H1 (cell line): ENCODE data around the gene UBL4B. TPM values are rescaled to one million over a fixed set of nuclear protein-coding genes. Genes with fewer than 3 reads are reported as not detected.

Experiments
- CTCF ChIA-PET: fragments of 300-600 bp; sonication (Branson Sonifier 250); formaldehyde crosslinking; loops from one replicate; lab custom pipeline; 2021; ENCODE audit not compliant: partially characterized antibody; lab: Charles Lee
- POLR2A ChIA-PET: fragments of 300-600 bp; sonication (Branson Sonifier 250); formaldehyde crosslinking; loops from one replicate; lab custom pipeline; 2021; ENCODE audit warnings: inconsistent platforms; ENCODE audit not compliant: partially characterized antibody; lab: Charles Lee
- DNase-seq, 2 experiments: peaks; one replicate each; pipeline versions ENCODE4 v3.0.0 to v3.0.0-alpha.2; 2010 to 2022; ENCODE audit warnings: low spot score in 2 of 2, low read depth in 1 of 2, mixed read lengths in 1 of 2
- FAIRE-seq: peaks from 2 replicates; lab custom pipeline; 2011; peaks lifted over from hg19 to GRCh38; lab: Jason Lieb, UNC
- H2AFZ ChIP-seq: 2 replicates; pipeline ENCODE4 v1.8.1; 2012; ENCODE audit warnings: low read length, inconsistent platforms
- H2AK5ac ChIP-seq: 2 replicates; pipeline ENCODE4 v1.6.1; 2013; ENCODE audit warnings: low read depth, low read length
- H2BK120ac ChIP-seq: replicated peaks from 2 replicates; pipeline ENCODE3; 2013; ENCODE audit warnings: low read depth, low read length, inconsistent platforms
- H2BK12ac ChIP-seq: 2 replicates; pipeline ENCODE4 v1.6.1; 2013; ENCODE audit warnings: low read depth, low read length
- H2BK15ac ChIP-seq: 2 replicates; pipeline ENCODE4 v1.6.1; 2013; ENCODE audit warnings: low read length
- H2BK20ac ChIP-seq: 2 replicates; pipeline ENCODE4 v1.6.1; 2013; ENCODE audit warnings: low read length
- H2BK5ac ChIP-seq: 2 replicates; pipeline ENCODE4 v1.6.1; 2013; ENCODE audit warnings: low read depth, low read length
- H3K14ac ChIP-seq: 2 replicates; pipeline ENCODE4 v1.6.1; 2013; ENCODE audit warnings: inconsistent platforms; ENCODE audit not compliant: insufficient read length
- H3K18ac ChIP-seq: 2 replicates; pipeline ENCODE4 v1.6.1; 2013; ENCODE audit warnings: low read length; ENCODE audit errors: extremely low read depth
- H3K23ac ChIP-seq: 2 replicates; pipeline ENCODE4 v1.6.1; 2013; ENCODE audit warnings: inconsistent platforms; ENCODE audit not compliant: insufficient read length
- H3K23me2 ChIP-seq: 2 replicates; pipeline ENCODE4 v1.6.1; 2013; ENCODE audit warnings: low read depth, low read length
- H3K27ac ChIP-seq: 2 replicates; pipeline ENCODE4 v1.6.1; 2011; ENCODE audit warnings: low read depth, low read length, inconsistent platforms
- H3K27me3 ChIP-seq, 4 experiments: replicated peaks in 1 of 4; 1 replicate in 1 of 4; 2 replicates in 3 of 4; pipeline versions ENCODE4 v1.6.1 to v1.8.1; 2011 to 2013; ENCODE audit warnings: low read length in 3 of 4, mild to moderate bottlenecking in 3 of 4, inconsistent platforms in 2 of 4, mixed read lengths in 2 of 4, moderate library complexity in 1 of 4; ENCODE audit not compliant: control insufficient read depth in 3 of 4, insufficient read depth in 3 of 4; ENCODE audit errors: extremely low read depth in 1 of 4
- H3K36me3 ChIP-seq, 4 experiments: 2 replicates each; pipeline versions ENCODE4 v1.6.1 to v1.8.1; 2011 to 2013; ENCODE audit warnings: mild to moderate bottlenecking in 4 of 4, low read length in 3 of 4, moderate library complexity in 2 of 4, control low read depth in 1 of 4, inconsistent platforms in 1 of 4; ENCODE audit not compliant: insufficient read depth in 4 of 4, control insufficient read depth in 2 of 4
- H3K4ac ChIP-seq: replicated peaks from 2 replicates; pipeline ENCODE3; 2013; ENCODE audit warnings: low read length, low read depth, mixed read lengths, inconsistent platforms; ENCODE audit not compliant: insufficient read length
- H3K4me1 ChIP-seq, 4 experiments: replicated peaks in 1 of 4; 1 replicate in 1 of 4; 2 replicates in 3 of 4; pipeline versions ENCODE4 v1.6.1 to v1.8.1; 2011 to 2013; ENCODE audit warnings: low read length in 3 of 4, inconsistent platforms in 2 of 4, mixed read lengths in 1 of 4; ENCODE audit not compliant: insufficient read depth in 4 of 4, control insufficient read depth in 3 of 4
- H3K4me2 ChIP-seq, 2 experiments: 2 replicates each; pipeline versions ENCODE4 v1.6.1 to v1.8.1; 2011 to 2013; ENCODE audit warnings: low read depth in 2 of 2, low read length in 2 of 2, control low read depth in 1 of 2, inconsistent platforms in 1 of 2, mild to moderate bottlenecking in 1 of 2; ENCODE audit not compliant: insufficient read depth in 1 of 2
- H3K4me3 ChIP-seq, 4 experiments: fragments of 200-600, 300-600 bp in 1 of 4; sonication (generic), shearing (Covaris generic), sonication (Bioruptor Twin) in 1 of 4; 2 replicates each; pipeline versions ENCODE4 v1.5.1 to v1.8.1; 2011 to 2016; ENCODE audit warnings: low read length in 4 of 4, low read depth in 3 of 4, control low read depth in 2 of 4, inconsistent platforms in 2 of 4, mild to moderate bottlenecking in 2 of 4, mixed read lengths in 1 of 4, moderate library complexity in 1 of 4; ENCODE audit not compliant: insufficient read depth in 2 of 4; ENCODE audit errors: extremely low read depth in 1 of 4
- H3K56ac ChIP-seq: replicated peaks from 2 replicates; pipeline ENCODE3; 2013; ENCODE audit warnings: low read depth, mild to moderate bottlenecking, mixed read lengths, low read length, inconsistent platforms; ENCODE audit not compliant: insufficient read length
- H3K79me1 ChIP-seq: 2 replicates; pipeline ENCODE4 v1.6.1; 2013; ENCODE audit warnings: low read depth, low read length, control low read depth
- H3K79me2 ChIP-seq, 2 experiments: 2 replicates each; pipeline versions ENCODE4 v1.6.1 to v1.8.1; 2012 to 2013; ENCODE audit warnings: low read length in 2 of 2, mild to moderate bottlenecking in 2 of 2, inconsistent platforms in 1 of 2; ENCODE audit not compliant: insufficient read depth in 2 of 2, control insufficient read depth in 1 of 2
- H3K9ac ChIP-seq, 4 experiments: replicated peaks in 1 of 4; 1 replicate in 1 of 4; 2 replicates in 3 of 4; pipeline versions ENCODE4 v1.6.1 to v1.8.1; 2011 to 2013; ENCODE audit warnings: low read depth in 3 of 4, low read length in 3 of 4, control low read depth in 2 of 4, mild to moderate bottlenecking in 2 of 4, moderate library complexity in 2 of 4, inconsistent platforms in 1 of 4; ENCODE audit errors: extremely low read depth in 1 of 4
- H3K9me3 ChIP-seq, 2 experiments: 2 replicates each; pipeline versions ENCODE4 v1.6.1 to v1.8.1; 2012 to 2013; ENCODE audit warnings: mild to moderate bottlenecking in 2 of 2, moderate library complexity in 2 of 2, control low read depth in 1 of 2, inconsistent platforms in 1 of 2, low read depth in 1 of 2, low read length in 1 of 2, mixed read lengths in 1 of 2; ENCODE audit not compliant: insufficient read depth in 2 of 2
- H4K20me1 ChIP-seq, 2 experiments: replicated peaks in 1 of 2; 2 replicates each; pipeline versions ENCODE3 to v1.8.1; 2011 to 2013; ENCODE audit warnings: inconsistent platforms in 2 of 2, low read length in 2 of 2, mild to moderate bottlenecking in 1 of 2; ENCODE audit not compliant: insufficient read depth in 2 of 2, control insufficient read depth in 1 of 2
- H4K5ac ChIP-seq: 2 replicates; pipeline ENCODE4 v1.6.1; 2013; ENCODE audit warnings: low read length, low read depth, mixed read lengths, inconsistent platforms; ENCODE audit not compliant: insufficient read length
- H4K8ac ChIP-seq: 2 replicates; pipeline ENCODE4 v1.8.0; 2013; ENCODE audit warnings: mild to moderate bottlenecking, moderate library complexity, low read length, inconsistent platforms; ENCODE audit not compliant: insufficient read depth; ENCODE audit errors: extremely low read depth
- H4K91ac ChIP-seq: replicated peaks from 2 replicates; pipeline ENCODE3; 2013; ENCODE audit warnings: low read length, mixed read lengths, inconsistent platforms; ENCODE audit not compliant: insufficient read length
- CBX8 ChIP-seq: fragments of 300-800, 300-1000 bp; sonication (generic); IDR thresholded peaks from 2 replicates; pipeline ENCODE4 v1.7.1; 2016; ENCODE audit warnings: low read depth, low read length, borderline replicate concordance
- CREB1 ChIP-seq: IDR thresholded peaks from 2 replicates; pipeline ENCODE4 v1.6.1; 2012; ENCODE audit warnings: inconsistent platforms
- EGR1 ChIP-seq: IDR thresholded peaks from 2 replicates; pipeline ENCODE4 v1.6.1; 2011; ENCODE audit warnings: low read depth, low read length, borderline replicate concordance
- EP300 ChIP-seq, 2 experiments: IDR thresholded peaks; 1 replicate in 1 of 2; 2 replicates in 1 of 2; pipeline ENCODE4 v1.6.1; 2011 to 2012; ENCODE audit warnings: low read depth in 2 of 2, low read length in 2 of 2, mild to moderate bottlenecking in 2 of 2, borderline replicate concordance in 1 of 2, inconsistent platforms in 1 of 2, moderate library complexity in 1 of 2
- GABPA ChIP-seq: IDR thresholded peaks from 2 replicates; pipeline ENCODE4 v1.6.1; 2011; ENCODE audit warnings: mild to moderate bottlenecking, low read length, moderate library complexity, borderline replicate concordance; ENCODE audit not compliant: insufficient read depth
- JUN ChIP-seq: IDR thresholded peaks from 2 replicates; pipeline ENCODE4 v1.6.1; 2011; ENCODE audit warnings: low read depth, mild to moderate bottlenecking, improper control_type of control experiment, low read length
- JUND ChIP-seq: IDR thresholded peaks from 2 replicates; pipeline ENCODE4 v1.6.1; 2011; ENCODE audit warnings: mild to moderate bottlenecking, improper control_type of control experiment, low read length
- SIN3A ChIP-seq, 2 experiments: IDR thresholded peaks in 1 of 2; conservative IDR thresholded peaks in 1 of 2; 2 replicates each; pipeline ENCODE4 v1.6.1; 2011 to 2012; ENCODE audit warnings: low read length in 2 of 2, improper control_type of control experiment in 1 of 2, low read depth in 1 of 2, mild to moderate bottlenecking in 1 of 2
- WGBS, 2 experiments: shearing (Covaris generic) in 1 of 2; methylation state at CpG; one replicate each; pipeline versions ENCODE4 v1.1.6 to v1.1.7; 2013 to 2015; ENCODE audit warnings: low lambda C conversion rate in 2 of 2, mixed read lengths in 2 of 2, inconsistent platforms in 1 of 2, low coverage in 1 of 2, missing lambda C conversion rate in 1 of 2; ENCODE audit not compliant: insufficient replicate concordance in 2 of 2, insufficient coverage in 1 of 2, insufficient read length in 1 of 2; ENCODE audit errors: extremely low coverage in 1 of 2, missing lambda C conversion rate in 1 of 2; 5-methylcytosine and 5-hydroxymethylcytosine counted together
- polyA plus RNA-seq, 7 experiments: library from polyadenylated mRNA; depleted of rRNA in 3 of 7; stranded (reverse) in 5 of 7; unstranded in 2 of 7; fragments of >200 nt in 5 of 7; fragments of 200-250 nt in 2 of 7; gene quantifications; 1 replicate in 5 of 7; 2 replicates in 1 of 7; 4 replicates in 1 of 7; pipeline versions ENCODE4 v1.2.1 to v1.2.3, GENCODE V29; 2011 to 2013; ENCODE audit warnings: missing spikeins in 2 of 7, mixed read lengths in 2 of 7
- total RNA-seq: library from RNA; stranded (reverse); fragmentation: NEBNext Ultra II Directional; extraction: Animal tissue kit (Norgen Biotek cat#: 25700); gene quantifications from 2 replicates; pipeline ENCODE4 v1.2.1, GENCODE V29; 2021
- TF ChIP-seq, protein P1 (sequence below): IDR thresholded peaks from 2 replicates; pipeline ENCODE4 v1.6.1; 2012; ENCODE audit warnings: low read length, inconsistent platforms

The UBL4B gene
- total and polyA plus RNA-seq, 2 of the 8 experiments (the other 6 are each of a cell fraction or from before 2014, with no cell fraction given) = 0.11 TPM; not detected in 1

DNA sequence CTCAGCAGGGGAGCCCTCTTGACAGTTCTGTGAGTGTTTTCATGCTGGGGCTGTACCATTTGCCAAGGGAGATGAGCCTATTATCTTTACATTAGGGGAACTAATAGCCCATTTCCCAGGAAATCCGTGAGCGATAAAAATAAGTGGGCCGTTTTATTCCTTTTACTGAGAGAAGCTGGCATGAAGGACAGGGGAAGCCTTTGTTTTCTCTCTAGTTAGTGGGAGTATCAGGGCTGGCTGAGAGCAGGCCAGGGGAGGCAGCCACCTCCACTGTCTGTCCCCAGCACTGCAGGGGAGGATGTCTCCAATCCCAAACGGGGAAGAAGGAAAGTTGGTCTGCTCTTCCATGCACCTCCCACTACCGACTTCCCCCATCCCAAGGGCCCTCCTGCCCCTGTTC lies 2.5 kb downstream of the UBL4B start:
- WGBS, 2 experiments = 88% methylated on average over 5 of the region's 5 CpGs; no CpG with 5 or more reads in 1 of the 2 experiments
- no peak overlapping the region for H3K14ac ChIP-seq
- H3K4ac ChIP-seq = no peak overlapping the region
- H4K5ac ChIP-seq = no peak overlapping the region
- H4K91ac ChIP-seq = no peak overlapping the region
- no peak overlapping the region for H2BK120ac ChIP-seq
- POLR2A ChIA-PET = no interaction called here
- no peak overlapping the region for H2AK5ac ChIP-seq
- no peaks in the 10 kb centered on the region for H3K36me3 ChIP-seq
- H3K79me1 ChIP-seq = no peaks in the 10 kb centered on the region
- H3K4me2 ChIP-seq = no peak overlapping the region
- no peak overlapping the region for H2AFZ ChIP-seq
- no peak overlapping the region for H3K27ac ChIP-seq
- TF ChIP-seq JUND (no peak), SIN3A (conservative IDR thresholded peaks at IDR 0.05 in 1 of 2, IDR thresholded peaks at IDR 0.05 in 1 of 2; ENCODE audit: low read depth in 1 of 2, low read length in 2 of 2) (no peak), EGR1 (no peak), CBX8 (no peak), JUN (no peak), CREB1 (no peak), GABPA (no peak), EP300 (IDR thresholded peaks at IDR 0.05; ENCODE audit: borderline replicate concordance in 1 of 2, low read depth in 2 of 2, low read length in 2 of 2) (peak in 1 of 2 experiments; percentile 28; a peak in 1 of 3 replicates)
- TF ChIP-seq, protein P1, sequence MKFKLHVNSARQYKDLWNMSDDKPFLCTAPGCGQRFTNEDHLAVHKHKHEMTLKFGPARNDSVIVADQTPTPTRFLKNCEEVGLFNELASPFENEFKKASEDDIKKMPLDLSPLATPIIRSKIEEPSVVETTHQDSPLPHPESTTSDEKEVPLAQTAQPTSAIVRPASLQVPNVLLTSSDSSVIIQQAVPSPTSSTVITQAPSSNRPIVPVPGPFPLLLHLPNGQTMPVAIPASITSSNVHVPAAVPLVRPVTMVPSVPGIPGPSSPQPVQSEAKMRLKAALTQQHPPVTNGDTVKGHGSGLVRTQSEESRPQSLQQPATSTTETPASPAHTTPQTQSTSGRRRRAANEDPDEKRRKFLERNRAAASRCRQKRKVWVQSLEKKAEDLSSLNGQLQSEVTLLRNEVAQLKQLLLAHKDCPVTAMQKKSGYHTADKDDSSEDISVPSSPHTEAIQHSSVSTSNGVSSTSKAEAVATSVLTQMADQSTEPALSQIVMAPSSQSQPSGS = no peak
- CTCF ChIA-PET = interaction anchor here (1.1 to 27.0 kb wide), 9 partner anchors 10 to 85 kb away, joined by 3 to 845 read pairs (median 17); no protein-coding TSS in a partner anchor
- H3K9ac ChIP-seq = no peak overlapping the region
- H4K20me1 ChIP-seq = no peaks in the 10 kb centered on the region
- H3K4me1 ChIP-seq = no peaks in the 10 kb centered on the region; a peak in 1 of 7 replicates
- no peaks in the 10 kb centered on the region for H3K79me2 ChIP-seq
- no peaks in the 10 kb centered on the region for H3K9me3 ChIP-seq
- H2BK5ac ChIP-seq = no peak overlapping the region
- no peak overlapping the region for H3K56ac ChIP-seq
- H2BK15ac ChIP-seq = no peak overlapping the region
- H4K8ac ChIP-seq = no peak overlapping the region
- no peak overlapping the region for H3K4me3 ChIP-seq
- H3K18ac ChIP-seq = no peak overlapping the region
- H3K27me3 ChIP-seq = no peaks in the 10 kb centered on the region
- no peak overlapping the region for H2BK20ac ChIP-seq
- DNase-seq (no peak), FAIRE-seq (no peak)
- no peaks in the 10 kb centered on the region for H3K23me2 ChIP-seq
- no peak overlapping the region for H3K23ac ChIP-seq
- H2BK12ac ChIP-seq = no peak overlapping the region
